ENCODE measurements around the gene NFATC1.

Gene NFATC1

GRCh38 chr18:79395761-79396404 lies at the start of gene NFATC1:
Gene NFATC1, plus strand, starts transcription at chr18:79395930. Its CDS starts 295 bp downstream, at chr18:79396225.
- Mint-ChIP-seq H3K36me3 (ENCODE audit: low read depth) (peaks cover 4% of the 10 kb centered on the region), H3K27me3 (ENCODE audit: low read depth) (peaks cover 18% of the 10 kb centered on the region)

DNA sequence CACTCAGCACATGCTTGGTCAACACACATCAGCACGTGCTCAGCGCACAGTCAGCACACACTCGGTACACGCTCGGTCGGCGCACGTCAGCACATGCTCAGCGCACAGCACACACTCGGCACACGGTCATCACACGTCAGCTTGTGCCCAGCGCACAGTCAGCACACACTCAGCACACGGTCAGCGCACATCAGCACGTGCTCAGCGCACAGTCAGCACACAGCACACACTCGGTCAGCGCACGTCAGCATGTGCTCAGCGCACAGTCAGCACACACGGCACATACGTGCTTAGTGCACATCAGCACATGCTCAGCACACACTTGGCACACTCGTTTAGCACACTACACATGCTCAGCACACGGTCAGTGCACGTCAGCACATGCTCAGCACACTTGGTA lies 49.7 kb upstream of the NFATC1 start:
- Mint-ChIP-seq H3K36me3 (ENCODE audit: low read depth) (peaks cover 10% of the 10 kb centered on the region), H3K4me1 (ENCODE audit: low read depth) (no peaks in the 10 kb centered on the region), H3K9me3 (no peaks in the 10 kb centered on the region), H3K4me3 (no peak overlapping the region), H3K27ac (no peak overlapping the region), H3K27me3 (ENCODE audit: low read depth) (no peaks in the 10 kb centered on the region)
- no peak for DNase-seq (ENCODE audit: low spot score)

More at GRCh38 chr18:79395761-79396404, at the start of gene NFATC1:
- Mint-ChIP-seq H3K4me3 (peak within 1 kb of the TSS; percentile 81), H3K4me1 (ENCODE audit: low read depth) (peaks cover 25% of the 10 kb centered on the region), H3K9me3 (no peaks in the 10 kb centered on the region), H3K27ac (peak within 1 kb of the TSS; percentile 73)
- DNase-seq (ENCODE audit: low spot score), result peak; percentile 87

- Mint-ChIP-seq H3K36me3 (ENCODE audit: low read depth) (peaks cover 10% of the 10 kb centered on the region), H3K27ac (no peak overlapping the region), H3K4me1 (ENCODE audit: low read depth) (no peaks in the 10 kb centered on the region), H3K9me3 (no peaks in the 10 kb centered on the region), H3K4me3 (no peak overlapping the region), H3K27me3 (ENCODE audit: low read depth) (no peaks in the 10 kb centered on the region)
- DNase-seq (ENCODE audit: low spot score), result no peak
These were observed 47.7 kb upstream of the NFATC1 start for GRCh38 chr18:79348066-79348465.

- Mint-ChIP-seq H3K4me3 (no peak overlapping the region), H3K4me1 (ENCODE audit: low read depth) (no peaks in the 10 kb centered on the region), H3K9me3 (no peaks in the 10 kb centered on the region), H3K36me3 (ENCODE audit: low read depth) (no peaks in the 10 kb centered on the region), H3K27ac (no peak overlapping the region), H3K27me3 (ENCODE audit: low read depth) (no peaks in the 10 kb centered on the region)
- DNase-seq (ENCODE audit: low spot score), result no peak
These were observed 43.3 kb upstream of the NFATC1 start for GRCh38 chr18:79352432-79352831.

GRCh38 chr18:79353267-79353666 lies 42.5 kb upstream of the NFATC1 start:
- H3K4me3 Mint-ChIP-seq, result no peak overlapping the region
- H3K27ac Mint-ChIP-seq, result no peak overlapping the region
- no peak for DNase-seq (ENCODE audit: low spot score)
- H3K9me3 Mint-ChIP-seq, result no peaks in the 10 kb centered on the region
- H3K27me3 Mint-ChIP-seq (ENCODE audit: low read depth), result no peaks in the 10 kb centered on the region
- H3K4me1 Mint-ChIP-seq (ENCODE audit: low read depth), result no peaks in the 10 kb centered on the region
- H3K36me3 Mint-ChIP-seq (ENCODE audit: low read depth), result no peaks in the 10 kb centered on the region

GRCh38 chr18:79354350-79354749 lies 41.4 kb upstream of the NFATC1 start:
- DNase-seq (ENCODE audit: low spot score), result no peak
- H3K27ac Mint-ChIP-seq, result no peak overlapping the region
- H3K36me3 Mint-ChIP-seq (ENCODE audit: low read depth), result no peaks in the 10 kb centered on the region
- H3K9me3 Mint-ChIP-seq, result no peaks in the 10 kb centered on the region
- H3K4me1 Mint-ChIP-seq (ENCODE audit: low read depth), result no peaks in the 10 kb centered on the region
- H3K4me3 Mint-ChIP-seq, result no peak overlapping the region
- no peaks in the 10 kb centered on the region for H3K27me3 Mint-ChIP-seq (ENCODE audit: low read depth)

DNA sequence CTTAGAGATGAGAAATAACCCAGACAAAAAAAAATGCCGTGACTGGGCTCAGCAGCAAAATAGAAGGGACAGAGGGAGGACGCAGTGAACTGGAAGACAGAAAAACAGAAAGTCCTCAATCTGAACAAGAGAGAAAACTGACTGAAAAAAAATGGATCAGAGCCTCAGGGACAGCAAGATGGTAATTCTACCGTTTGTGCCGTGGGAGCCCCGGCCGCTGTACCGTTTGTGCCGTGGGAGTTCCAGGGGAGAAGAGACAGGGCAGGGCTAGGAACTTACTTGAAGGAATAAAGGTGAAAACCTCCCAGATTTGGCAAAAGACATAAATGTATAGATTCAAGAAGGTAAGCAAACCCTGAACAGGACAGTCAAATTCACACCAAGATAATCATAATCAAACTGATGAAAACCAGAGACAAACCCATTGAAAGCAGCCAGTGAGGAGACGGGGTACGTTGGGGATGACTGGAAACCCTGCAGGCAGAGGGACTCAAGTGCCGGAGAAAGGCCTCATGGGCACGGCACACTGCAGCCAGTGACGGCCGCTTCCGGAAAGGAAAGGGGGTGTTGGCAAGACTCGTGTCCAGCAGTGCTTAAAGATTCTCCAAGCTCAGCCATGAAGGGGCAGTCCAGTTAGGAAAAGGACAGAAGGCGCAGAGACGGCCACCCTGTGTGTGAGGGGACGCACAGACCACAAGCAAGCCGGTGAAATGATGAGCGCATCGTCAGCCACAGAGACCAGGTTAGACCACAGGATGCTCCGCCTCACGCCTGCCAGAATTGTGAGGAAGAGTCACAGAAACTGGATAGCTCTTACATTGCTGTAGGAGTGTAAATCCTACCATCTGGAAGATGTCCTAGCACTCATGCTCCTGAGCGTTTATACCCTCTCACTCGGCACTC lies 40.0 kb upstream of the NFATC1 start:
- H3K4me1 Mint-ChIP-seq (ENCODE audit: low read depth), result no peaks in the 10 kb centered on the region
- H3K9me3 Mint-ChIP-seq, result no peaks in the 10 kb centered on the region
- peaks cover 5% of the 10 kb centered on the region for H3K36me3 Mint-ChIP-seq (ENCODE audit: low read depth)
- H3K27ac Mint-ChIP-seq, result peak overlapping the region; percentile 2
- H3K4me3 Mint-ChIP-seq, result no peak overlapping the region
- no peak for DNase-seq (ENCODE audit: low spot score)
- no peaks in the 10 kb centered on the region for H3K27me3 Mint-ChIP-seq (ENCODE audit: low read depth)

DNA sequence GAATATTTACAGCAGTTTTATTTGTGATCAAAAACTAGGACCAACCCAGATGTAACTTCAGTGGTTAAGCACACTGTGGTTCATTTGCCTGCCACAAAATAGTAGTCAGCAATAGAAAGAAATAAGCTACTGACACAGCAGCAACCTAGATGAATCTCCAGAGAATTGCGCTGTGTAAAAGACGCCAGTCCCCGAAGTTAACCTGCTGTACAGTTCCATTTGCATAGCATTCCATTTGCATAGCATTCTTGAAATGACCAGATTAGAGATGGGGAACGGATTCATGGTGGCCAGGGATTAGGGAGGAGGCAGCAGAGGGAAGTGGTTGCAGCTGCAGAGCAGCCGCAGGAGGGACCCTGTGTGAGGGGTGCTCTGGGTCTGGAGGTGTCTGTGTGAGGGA lies 39.3 kb upstream of the NFATC1 start:
- Mint-ChIP-seq H3K9me3 (no peaks in the 10 kb centered on the region), H3K4me3 (no peak overlapping the region), H3K36me3 (ENCODE audit: low read depth) (peaks cover 5% of the 10 kb centered on the region), H3K27me3 (ENCODE audit: low read depth) (no peaks in the 10 kb centered on the region), H3K27ac (no peak overlapping the region), H3K4me1 (ENCODE audit: low read depth) (no peaks in the 10 kb centered on the region)
- no peak for DNase-seq (ENCODE audit: low spot score)

- no peaks in the 10 kb centered on the region for H3K4me1 Mint-ChIP-seq (ENCODE audit: low read depth)
- H3K4me3 Mint-ChIP-seq, result no peak overlapping the region
- no peaks in the 10 kb centered on the region for H3K9me3 Mint-ChIP-seq
- peaks cover 5% of the 10 kb centered on the region for H3K36me3 Mint-ChIP-seq (ENCODE audit: low read depth)
- H3K27me3 Mint-ChIP-seq (ENCODE audit: low read depth), result no peaks in the 10 kb centered on the region
- H3K27ac Mint-ChIP-seq, result no peak overlapping the region
- no peak for DNase-seq (ENCODE audit: low spot score)
These were observed 34.8 kb upstream of the NFATC1 start for GRCh38 chr18:79360933-79361332.

DNA sequence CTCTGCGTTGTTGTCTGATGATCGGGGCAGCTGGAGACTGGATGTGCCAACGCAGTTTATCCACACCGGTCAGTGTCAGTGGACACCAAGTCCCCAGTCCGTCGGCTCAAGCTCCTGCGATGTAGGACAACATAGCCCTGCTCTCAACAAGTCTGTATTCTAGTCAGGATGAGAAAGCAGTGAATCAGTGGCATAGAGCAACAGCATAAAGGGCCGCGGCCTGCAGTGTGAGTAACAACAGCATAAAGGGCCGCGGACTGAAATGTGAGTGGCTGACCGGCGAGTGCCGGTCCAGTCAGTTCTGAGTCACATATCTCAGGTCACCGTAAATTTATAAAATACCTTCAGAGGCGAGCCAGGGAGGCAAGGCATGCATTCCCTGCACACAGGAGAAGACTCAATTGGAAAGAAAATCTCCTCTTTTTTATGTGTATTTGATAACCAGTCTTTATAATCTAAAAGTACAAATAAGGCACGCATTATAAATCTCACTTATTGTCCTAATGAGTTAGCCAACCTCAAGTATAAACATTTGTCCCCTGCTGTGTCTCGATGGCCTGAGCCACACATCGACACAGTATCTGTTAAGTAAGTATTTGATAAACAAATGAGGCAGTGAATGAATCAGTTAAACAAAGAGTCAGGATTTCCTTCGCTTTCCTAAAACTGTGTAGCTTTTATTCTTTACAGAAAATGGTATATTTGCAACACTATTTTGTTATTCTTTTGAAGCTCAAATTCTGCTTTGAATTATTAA lies 33.8 kb upstream of the NFATC1 start:
- Mint-ChIP-seq H3K27me3 (ENCODE audit: low read depth) (no peaks in the 10 kb centered on the region), H3K4me3 (no peak overlapping the region), H3K27ac (no peak overlapping the region), H3K36me3 (ENCODE audit: low read depth) (peaks cover 5% of the 10 kb centered on the region), H3K4me1 (ENCODE audit: low read depth) (no peaks in the 10 kb centered on the region), H3K9me3 (no peaks in the 10 kb centered on the region)
- DNase-seq (ENCODE audit: low spot score), result no peak

DNA sequence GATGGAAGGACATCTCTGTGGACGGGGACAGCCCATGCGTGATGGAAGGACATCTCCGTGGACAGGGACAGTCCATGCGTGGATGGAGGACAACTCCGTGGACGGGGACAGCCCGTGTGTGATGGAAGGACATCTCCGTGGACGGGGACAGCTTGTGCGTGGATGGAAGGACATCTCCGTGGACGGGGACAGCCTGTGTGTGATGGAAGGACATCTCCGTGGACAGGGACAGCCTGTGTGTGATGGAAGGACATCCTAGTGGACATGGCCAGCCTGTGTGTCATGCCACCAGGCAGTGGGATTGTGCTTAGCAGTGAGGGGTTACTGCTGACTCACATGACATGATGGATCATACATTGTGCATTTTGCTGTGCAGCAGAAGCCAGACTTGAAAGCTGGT lies 30.0 kb upstream of the NFATC1 start:
- Mint-ChIP-seq H3K27me3 (ENCODE audit: low read depth) (no peaks in the 10 kb centered on the region), H3K4me3 (no peak overlapping the region), H3K4me1 (ENCODE audit: low read depth) (peaks cover 7% of the 10 kb centered on the region), H3K36me3 (ENCODE audit: low read depth) (peaks cover 2% of the 10 kb centered on the region), H3K9me3 (no peaks in the 10 kb centered on the region), H3K27ac (no peak overlapping the region)
- DNase-seq (ENCODE audit: low spot score), result no peak

DNA sequence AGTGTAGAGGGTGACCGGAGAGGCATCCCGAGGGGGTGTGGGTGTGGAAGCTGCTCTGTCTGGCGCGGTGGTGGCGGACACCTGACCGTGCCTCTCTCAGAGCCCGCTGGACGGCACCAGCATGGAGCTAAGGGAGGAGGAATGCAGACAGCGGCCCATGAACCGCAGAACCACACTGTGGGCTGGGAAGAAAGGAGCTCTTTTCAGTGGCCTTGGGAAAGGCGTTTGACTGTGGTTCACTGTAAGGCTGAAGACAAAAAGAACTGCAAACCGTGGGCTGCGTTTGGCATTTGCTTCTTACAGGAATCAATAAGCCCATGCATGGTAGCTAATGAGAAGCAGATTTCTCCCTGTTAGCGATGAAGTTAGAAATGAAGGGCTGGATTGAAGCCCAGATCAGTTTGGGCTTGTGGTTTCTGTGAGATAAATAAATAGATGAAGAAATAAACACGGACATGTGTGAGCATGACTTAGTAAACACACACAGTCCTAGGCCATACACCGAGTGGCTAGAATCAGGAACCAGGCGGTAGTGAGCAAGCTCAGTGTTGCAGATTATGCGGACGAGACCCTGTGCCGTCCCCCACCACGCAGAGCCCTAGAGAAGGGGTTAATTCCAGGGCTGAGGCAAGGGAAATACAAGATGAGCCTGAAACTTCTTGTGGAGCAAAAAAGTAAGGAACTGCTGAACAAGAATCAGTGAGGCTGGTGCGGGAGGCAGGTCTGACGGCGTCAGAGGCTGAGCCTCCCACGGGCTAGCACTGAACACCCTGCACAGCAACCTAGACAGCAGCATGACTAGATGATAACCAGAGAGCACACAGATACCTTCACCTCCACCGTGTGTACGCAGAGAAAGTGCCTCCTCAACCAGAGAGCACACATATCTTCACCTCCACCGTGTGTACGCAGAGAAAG lies 29.3 kb upstream of the NFATC1 start:
- Mint-ChIP-seq H3K27me3 (ENCODE audit: low read depth) (no peaks in the 10 kb centered on the region), H3K9me3 (no peaks in the 10 kb centered on the region), H3K4me3 (no peak overlapping the region), H3K27ac (no peak overlapping the region), H3K36me3 (ENCODE audit: low read depth) (peaks cover 2% of the 10 kb centered on the region), H3K4me1 (ENCODE audit: low read depth) (peaks cover 10% of the 10 kb centered on the region)
- no peak for DNase-seq (ENCODE audit: low spot score)

DNA sequence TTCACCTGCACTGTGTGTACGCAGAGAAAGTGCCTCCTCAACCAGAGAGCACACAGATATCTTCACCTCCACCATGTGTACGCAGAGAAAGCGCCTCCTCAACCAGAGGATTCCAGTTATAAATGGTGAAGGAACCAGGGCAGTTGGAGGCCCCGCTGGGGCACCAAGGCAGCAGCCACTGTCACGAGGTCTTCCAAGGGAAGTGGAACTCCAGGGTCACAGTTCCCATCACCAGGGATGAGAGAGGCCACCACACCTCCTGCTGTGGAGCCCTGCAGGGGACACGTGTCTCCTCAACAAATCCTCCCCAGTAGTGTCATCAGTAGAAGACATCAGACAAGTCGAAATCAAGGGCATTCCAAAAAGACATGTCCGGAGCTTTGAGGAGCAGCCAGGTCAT lies 28.2 kb upstream of the NFATC1 start:
- DNase-seq (ENCODE audit: low spot score), result no peak
- Mint-ChIP-seq H3K27me3 (ENCODE audit: low read depth) (no peaks in the 10 kb centered on the region), H3K4me3 (no peak overlapping the region), H3K4me1 (ENCODE audit: low read depth) (peaks cover 14% of the 10 kb centered on the region), H3K36me3 (ENCODE audit: low read depth) (peaks cover 2% of the 10 kb centered on the region), H3K9me3 (no peaks in the 10 kb centered on the region), H3K27ac (no peak overlapping the region)
